Measurements from ENCODE around the gene NELL1.

- TF ChIP-seq SPI1 (IDR thresholded peaks at IDR 0.05; ENCODE audit: low read depth, low read length) (no peak), POLR2A (IDR thresholded peaks at IDR 0.05; ENCODE audit: low read depth, low read length) (no peak), POLR2AphosphoS5 (IDR thresholded peaks at IDR 0.05; ENCODE audit: low read depth, low read length) (no peak), TAF1 (IDR thresholded peaks at IDR 0.05; ENCODE audit: low read depth, low read length) (no peak), POU2F2 (IDR thresholded peaks at IDR 0.05; ENCODE audit: low read depth, low read length) (no peak)
Measured at GRCh38 chr11:20963596-20963995, 294.2 kb downstream of the NELL1 start.
